MM.1S (cell line): ENCODE results near the gene LVRN.

Experiments
- DNase-seq: peaks from one replicate; pipeline ENCODE4 v3.0.0-alpha.2; 2015
- H2AFZ ChIP-seq: fragments of 300-600 bp; sonication (generic); 2 replicates; pipeline ENCODE4 v1.6.0; 2016; ENCODE audit warnings: antibody characterized with exemption, low read length
- H3F3A ChIP-seq: fragments of 300-600 bp; sonication (generic); 2 replicates; pipeline ENCODE4 v1.6.1; 2016; ENCODE audit warnings: mild to moderate bottlenecking, antibody characterized with exemption, low read length, moderate library complexity, mixed read lengths; ENCODE audit not compliant: insufficient read depth
- H3K27ac ChIP-seq: fragments of 300-600 bp; sonication (generic); 2 replicates; pipeline ENCODE4 v1.5.1; 2016; ENCODE audit warnings: mild to moderate bottlenecking, low read length
- H3K27me3 ChIP-seq: fragments of 300-600 bp; sonication (generic); replicated peaks from 2 replicates; pipeline ENCODE4 v1.6.0; 2016; ENCODE audit warnings: low read length; ENCODE audit not compliant: insufficient read depth
- H3K36me3 ChIP-seq: fragments of 300-600 bp; sonication (generic); replicated peaks from 2 replicates; pipeline ENCODE4 v1.6.1; 2016; ENCODE audit warnings: mild to moderate bottlenecking, low read length, mixed read lengths; ENCODE audit not compliant: insufficient read depth
- H3K4me1 ChIP-seq: fragments of 300-600 bp; sonication (generic); 2 replicates; pipeline ENCODE4 v1.6.1; 2016; ENCODE audit warnings: low read length, mixed read lengths
- H3K4me2 ChIP-seq: fragments of 300-600 bp; sonication (generic); 2 replicates; pipeline ENCODE4 v1.6.0; 2016; ENCODE audit warnings: low read depth, low read length
- H3K4me3 ChIP-seq: fragments of 300-600 bp; sonication (generic); 2 replicates; pipeline ENCODE4 v1.5.1; 2016; ENCODE audit warnings: low read length, mixed read lengths
- H3K79me2 ChIP-seq: fragments of 300-600 bp; sonication (generic); 2 replicates; pipeline ENCODE4 v1.6.1; 2016; ENCODE audit warnings: mixed run types, low read length, mixed read lengths
- H3K9ac ChIP-seq: fragments of 300-600 bp; sonication (generic); 2 replicates; pipeline ENCODE4 v1.6.1; 2016; ENCODE audit warnings: low read length, mixed read lengths
- H3K9me2 ChIP-seq: fragments of 300-600 bp; sonication (generic); replicated peaks from 2 replicates; pipeline ENCODE4 v1.6.1; 2016; ENCODE audit warnings: mild to moderate bottlenecking, low read length, mixed read lengths; ENCODE audit not compliant: insufficient read depth
- H3K9me3 ChIP-seq: fragments of 300-600 bp; sonication (generic); replicated peaks from 2 replicates; pipeline ENCODE4 v1.6.1; 2016; ENCODE audit warnings: mild to moderate bottlenecking, low read length, mixed read lengths; ENCODE audit not compliant: insufficient read depth
- H4K20me1 ChIP-seq: fragments of 300-600 bp; sonication (generic); 2 replicates; pipeline ENCODE4 v1.6.1; 2016; ENCODE audit warnings: mild to moderate bottlenecking, low read length, moderate library complexity, mixed read lengths; ENCODE audit not compliant: insufficient read depth
- CTCF ChIP-seq: fragments of 300-600 bp; sonication (generic); IDR thresholded peaks from 2 replicates; pipeline ENCODE4 v1.5.1; 2016; ENCODE audit warnings: antibody characterized with exemption, low read length, mixed read lengths
- EZH2 ChIP-seq: fragments of 300-600 bp; sonication (generic); optimal IDR thresholded peaks from 2 replicates; pipeline ENCODE3; 2017; ENCODE audit warnings: low read depth, mild to moderate bottlenecking, antibody characterized with exemption, low read length, mixed read lengths
- EZH2phosphoT487 ChIP-seq: fragments of 300-600 bp; sonication (generic); IDR thresholded peaks from 2 replicates; pipeline ENCODE4 v1.6.1; 2018; ENCODE audit warnings: antibody characterized with exemption, low read length

The LVRN gene

DNA sequence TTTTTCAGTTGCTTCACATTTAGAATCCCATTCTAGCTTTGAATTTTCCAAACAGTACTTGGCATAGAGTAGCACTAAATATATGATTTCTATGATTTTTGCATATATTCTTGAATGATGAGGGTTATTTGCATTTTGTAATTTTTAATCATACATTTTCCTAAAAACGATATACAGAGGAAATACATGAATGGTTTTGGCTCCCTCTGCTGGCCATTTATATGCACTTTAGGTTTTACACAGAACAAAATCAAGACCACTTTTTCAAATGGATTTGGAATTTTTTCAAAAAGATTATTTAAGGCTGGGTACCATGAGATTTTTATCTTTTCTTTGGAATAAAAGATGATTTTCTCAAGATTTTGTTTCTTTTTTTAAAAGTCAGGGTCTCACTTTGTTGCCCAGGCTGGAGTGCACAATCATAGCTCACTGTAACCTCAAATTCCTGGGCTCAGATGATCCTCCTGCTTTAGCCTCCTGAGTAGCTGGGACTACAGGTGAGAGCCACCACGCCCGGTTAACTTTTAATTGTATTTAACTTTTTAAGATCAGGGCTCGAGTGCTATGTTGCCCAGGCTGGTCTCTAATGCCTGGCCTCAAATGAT lies 105.9 kb downstream of the LVRN start:
- H4K20me1 ChIP-seq = no peaks in the 10 kb centered on the region
- TF ChIP-seq CTCF (peak; percentile 81), EZH2phosphoT487 (no peak)
- no peaks in the 10 kb centered on the region for H3K79me2 ChIP-seq
- H3K9me2 ChIP-seq = no peaks in the 10 kb centered on the region
- no peaks in the 10 kb centered on the region for H3F3A ChIP-seq
- H3K4me3 ChIP-seq = no peak overlapping the region
- H3K9me3 ChIP-seq = no peaks in the 10 kb centered on the region
- H3K27me3 ChIP-seq = no peaks in the 10 kb centered on the region
- no peaks in the 10 kb centered on the region for H3K4me1 ChIP-seq
- no peak overlapping the region for H3K9ac ChIP-seq
- H3K27ac ChIP-seq = no peak overlapping the region
- no peaks in the 10 kb centered on the region for H3K36me3 ChIP-seq
- no peak overlapping the region for H2AFZ ChIP-seq
- no peak overlapping the region for H3K4me2 ChIP-seq
- DNase-seq = peak; percentile 56

DNA sequence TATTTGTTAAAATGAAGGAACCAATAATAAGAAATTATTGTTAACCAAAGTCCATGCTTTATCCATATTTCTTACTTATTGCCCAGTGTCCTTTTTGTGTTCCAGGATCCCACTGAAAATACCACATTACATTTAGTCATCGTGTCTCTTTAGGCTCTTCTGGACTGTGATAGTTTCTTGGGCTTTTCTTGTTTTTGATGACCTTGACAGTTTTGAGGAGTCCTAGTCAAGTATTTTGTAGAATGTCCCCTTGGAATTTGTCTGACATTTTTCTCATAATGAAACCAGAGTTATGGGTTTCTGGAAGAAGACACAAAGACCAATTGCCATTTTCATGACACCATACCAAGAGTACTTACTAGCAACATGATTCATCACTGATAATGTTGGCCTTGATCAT lies 108.9 kb downstream of the LVRN start:
- Histone ChIP-seq H3K79me2 (no peaks in the 10 kb centered on the region), H3K36me3 (no peaks in the 10 kb centered on the region), H3K4me1 (peaks cover 4% of the 10 kb centered on the region; the same call in 1 of the 2 replicates), H3K4me2 (no peak overlapping the region), H3K27ac (no peak overlapping the region), H3K27me3 (no peaks in the 10 kb centered on the region), H3K9me2 (no peaks in the 10 kb centered on the region), H4K20me1 (no peaks in the 10 kb centered on the region), H3K9me3 (no peaks in the 10 kb centered on the region), H3F3A (no peaks in the 10 kb centered on the region), H2AFZ (no peak overlapping the region), H3K9ac (no peak overlapping the region), H3K4me3 (no peak overlapping the region)
- no peak for DNase-seq
- no peak for TF ChIP-seq EZH2phosphoT487
- no peak for TF ChIP-seq CTCF
- no peak for TF ChIP-seq EZH2

DNA sequence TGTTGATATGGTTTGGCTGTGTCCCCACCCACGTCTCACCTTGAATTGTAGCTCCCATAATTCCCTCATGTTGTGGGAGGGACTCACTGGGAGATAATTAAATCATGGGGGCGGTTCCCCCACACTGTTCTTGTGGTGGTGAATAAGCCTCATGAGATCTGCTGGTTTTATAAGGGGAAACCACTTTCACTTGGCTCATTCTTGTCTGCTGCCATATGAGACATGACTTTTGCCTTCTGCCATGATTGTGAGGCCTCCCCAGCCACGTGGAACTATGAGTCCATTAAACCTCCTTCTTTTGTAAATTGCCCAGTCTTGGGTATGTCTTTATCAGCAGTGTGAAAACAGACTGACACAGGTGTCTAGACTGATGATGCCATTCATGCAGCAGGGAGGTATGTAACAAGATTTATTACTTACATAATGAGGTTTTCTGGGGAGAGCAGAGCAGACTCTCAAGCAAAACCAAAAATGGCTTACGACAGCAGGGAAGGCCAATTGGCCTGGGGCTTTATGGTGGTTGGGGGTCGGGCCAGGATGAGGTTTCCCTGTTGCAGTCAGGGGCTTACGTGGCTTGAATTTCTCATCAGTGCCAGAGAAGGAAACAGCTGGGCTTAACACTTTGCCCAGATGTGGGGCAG lies 113.0 kb downstream of the LVRN start:
- Histone ChIP-seq H3K4me1 (peaks cover 12% of the 10 kb centered on the region; the same call in 1 of the 2 replicates), H2AFZ (no peak overlapping the region), H3K9me3 (no peaks in the 10 kb centered on the region), H3K4me3 (no peak overlapping the region), H3K4me2 (no peak overlapping the region), H3K27me3 (no peaks in the 10 kb centered on the region), H4K20me1 (no peaks in the 10 kb centered on the region), H3K9ac (no peak overlapping the region), H3K27ac (no peak overlapping the region), H3K9me2 (no peaks in the 10 kb centered on the region), H3K36me3 (no peaks in the 10 kb centered on the region), H3F3A (peaks cover 3% of the 10 kb centered on the region; the same call in 1 of the 2 replicates), H3K79me2 (no peaks in the 10 kb centered on the region)
- no peak for DNase-seq
- TF ChIP-seq EZH2 (no peak), CTCF (no peak), EZH2phosphoT487 (no peak)
